MM.1S (cell line): ENCODE results near the gene ANKRD6.

Experiments used
- CTCF ChIP-seq: fragments of 300-600 bp; sonication (generic); IDR thresholded peaks from 2 replicates; pipeline ENCODE4 v1.5.1; 2016; ENCODE audit warnings: antibody characterized with exemption, low read length, mixed read lengths
- EZH2 ChIP-seq: fragments of 300-600 bp; sonication (generic); optimal IDR thresholded peaks from 2 replicates; pipeline ENCODE3; 2017; ENCODE audit warnings: low read depth, mild to moderate bottlenecking, antibody characterized with exemption, low read length, mixed read lengths

DNA sequence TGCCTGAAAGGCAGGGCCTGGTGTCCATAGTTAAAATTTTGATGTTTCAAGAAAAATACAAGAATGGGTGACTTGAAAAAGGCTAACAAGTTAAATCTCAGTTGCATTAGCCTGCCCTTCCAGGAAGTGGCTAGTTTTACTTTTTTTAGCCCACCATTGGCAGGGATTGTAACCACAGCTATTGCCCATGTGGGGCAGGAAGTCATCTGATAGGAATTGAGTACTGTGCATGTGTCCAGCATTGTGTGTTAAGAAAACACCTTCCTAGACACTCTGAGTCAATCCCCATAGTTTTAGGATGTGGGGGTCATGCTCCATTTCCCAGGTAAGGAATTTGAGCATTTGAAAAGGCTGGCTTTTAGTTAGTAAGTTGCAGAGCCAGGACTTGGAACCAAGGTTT lies 178.7 kb downstream of the ANKRD6 start:
- TF ChIP-seq CTCF (no peak), EZH2 (no peak)
